ENCODE measurements around the gene MUC6.
A peak's percentile ranks its signal among the peaks of the same experiment; 100 is the strongest.

The MUC6 gene

DNA sequence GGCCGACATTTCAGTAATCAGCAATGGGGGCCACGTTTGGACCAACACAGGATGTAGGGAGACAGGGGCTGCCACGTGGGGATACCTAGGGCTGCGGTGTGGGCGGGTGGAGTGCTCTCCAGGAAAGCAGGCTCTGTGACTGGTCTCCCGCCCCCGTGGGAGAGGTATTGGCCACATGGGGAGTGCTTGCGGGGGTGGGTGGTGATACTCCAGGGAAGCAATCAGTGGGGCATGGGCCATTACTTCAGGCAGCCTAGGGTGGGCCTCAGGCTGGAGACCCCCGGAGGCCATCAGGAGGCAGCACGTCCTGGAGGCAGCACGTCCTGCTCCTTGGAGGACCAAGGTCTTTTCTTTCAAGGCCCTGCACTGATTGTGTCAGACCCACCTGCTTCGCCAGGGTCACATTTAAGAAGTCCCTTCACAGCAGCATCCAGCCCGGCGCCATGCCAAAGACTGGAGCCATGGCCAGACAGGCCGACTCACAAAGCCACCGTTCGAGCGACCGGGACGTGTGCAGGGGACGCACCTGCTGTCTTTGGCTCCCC, 35.1 kb upstream of the MUC6 start:
- no peak for DNase-seq (ENCODE audit: low spot score)

DNA sequence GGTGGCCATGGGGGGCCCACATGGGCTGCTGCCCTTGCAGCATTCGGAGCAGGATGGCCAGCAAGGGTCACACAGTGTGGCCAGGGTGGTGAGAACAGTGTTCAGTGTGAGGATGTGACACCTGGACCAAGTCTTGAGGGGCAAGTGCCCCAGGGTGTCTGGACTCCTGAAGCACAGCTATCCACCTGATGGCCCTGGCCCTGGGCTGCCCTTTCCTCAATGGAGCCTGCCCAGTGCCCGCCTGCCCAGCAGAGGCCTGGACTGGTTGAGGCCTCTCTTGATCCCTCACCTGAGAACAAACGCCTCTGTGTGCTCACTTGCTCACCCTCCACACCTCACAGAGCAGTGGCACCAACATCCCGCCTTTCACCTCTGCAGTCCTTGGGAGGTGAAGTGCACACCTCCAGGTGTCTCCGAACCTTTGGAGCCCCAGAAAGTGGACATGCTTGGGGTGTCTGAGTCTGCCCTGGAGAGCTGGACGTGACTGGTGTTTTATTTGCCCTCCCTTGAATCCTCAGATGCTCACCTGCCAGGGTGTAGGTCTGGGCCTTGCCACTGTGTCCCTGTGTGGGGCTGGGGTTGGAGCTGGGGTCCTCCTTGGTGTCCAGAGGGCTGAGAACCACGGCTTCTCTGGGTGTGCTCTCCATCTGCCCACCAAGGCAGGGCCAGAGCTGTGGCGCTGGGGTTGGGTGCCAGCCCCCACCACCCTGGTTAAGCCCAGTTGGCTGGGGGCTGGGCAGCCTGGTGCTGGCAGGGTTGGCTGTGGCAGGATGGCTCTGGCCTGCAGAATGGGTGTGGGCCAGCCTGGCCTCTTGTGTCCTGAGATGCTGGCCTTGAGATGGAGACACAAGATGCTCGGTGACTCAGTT, 34.3 kb upstream of the MUC6 start:
- no peak for DNase-seq (ENCODE audit: low spot score)

DNA sequence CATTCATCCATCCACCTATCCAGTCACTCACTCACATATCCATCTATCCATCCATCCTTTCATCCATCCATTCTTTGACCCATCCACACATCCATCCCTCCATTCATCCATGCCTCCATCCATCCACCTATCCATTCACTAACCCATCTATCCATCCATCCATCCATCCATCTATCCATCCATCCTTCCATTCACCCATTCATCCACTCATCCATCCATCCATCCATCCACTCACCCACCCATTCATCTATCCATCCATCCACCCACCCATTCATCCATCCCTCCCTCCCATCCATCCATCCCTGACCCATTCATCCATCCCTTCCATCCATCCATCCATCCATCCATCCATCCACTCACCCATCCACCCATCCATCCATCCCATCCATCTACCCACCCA, 33.2 kb upstream of the MUC6 start:
- DNase-seq (ENCODE audit: low spot score) = no peak

GRCh38 chr11:1067812-1068496, 31.4 kb upstream of the MUC6 start:
- no peak for DNase-seq (ENCODE audit: low spot score)

DNA sequence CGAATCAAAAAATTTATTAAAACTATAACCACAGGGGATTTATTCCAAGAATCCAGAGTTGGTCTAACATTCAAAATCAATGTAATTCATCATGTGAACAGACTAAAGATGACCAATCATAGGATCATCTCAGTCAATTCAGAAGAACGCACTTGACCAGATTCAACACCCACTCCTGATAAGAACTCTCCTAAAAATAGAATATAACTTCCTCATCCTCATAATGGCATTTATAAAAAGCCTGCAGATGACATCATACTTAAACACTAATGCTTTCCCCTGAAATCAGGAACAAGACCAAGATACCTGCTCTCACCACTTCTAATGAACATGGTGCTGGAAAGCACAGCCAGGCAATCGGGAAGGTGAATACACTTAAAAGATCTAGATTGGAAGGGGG, 27.6 kb upstream of the MUC6 start:
- DNase-seq (ENCODE audit: low spot score) = no peak

DNA sequence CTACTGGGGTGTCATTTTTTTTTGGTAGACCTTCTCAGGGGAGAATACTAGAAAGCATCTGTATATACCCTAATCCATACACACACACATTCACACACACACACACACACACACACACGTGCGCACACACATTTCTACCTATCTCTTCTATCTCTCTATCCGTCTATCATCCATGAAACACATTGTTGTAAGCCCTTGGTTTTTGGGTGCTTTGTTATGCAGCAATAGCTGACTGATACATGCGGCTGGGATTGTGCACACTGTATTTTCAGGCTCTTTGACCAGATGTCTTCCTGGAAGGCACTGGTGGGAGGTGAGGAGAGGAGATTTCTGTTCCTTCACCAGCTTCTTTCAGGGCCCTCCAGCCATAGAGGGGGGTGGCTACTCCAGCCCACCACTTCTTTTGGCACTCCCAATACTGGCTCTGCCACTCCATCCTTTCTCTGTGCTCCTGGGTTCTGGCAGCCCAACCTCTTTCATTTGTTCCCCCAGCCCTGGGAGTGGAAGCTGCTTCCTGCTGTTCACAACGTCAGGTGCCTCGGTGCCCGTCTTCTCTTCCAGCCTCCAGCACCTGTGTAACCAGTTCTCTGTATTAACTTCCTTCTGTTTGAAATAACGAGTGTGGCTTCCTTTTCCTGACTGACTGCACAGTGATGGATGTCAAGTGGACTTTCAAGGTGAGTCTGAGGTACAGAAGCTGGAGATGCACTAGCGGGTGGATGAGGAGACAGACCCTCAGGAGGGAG, 25.7 kb upstream of the MUC6 start:
- DNase-seq (ENCODE audit: low spot score) = no peak

DNA sequence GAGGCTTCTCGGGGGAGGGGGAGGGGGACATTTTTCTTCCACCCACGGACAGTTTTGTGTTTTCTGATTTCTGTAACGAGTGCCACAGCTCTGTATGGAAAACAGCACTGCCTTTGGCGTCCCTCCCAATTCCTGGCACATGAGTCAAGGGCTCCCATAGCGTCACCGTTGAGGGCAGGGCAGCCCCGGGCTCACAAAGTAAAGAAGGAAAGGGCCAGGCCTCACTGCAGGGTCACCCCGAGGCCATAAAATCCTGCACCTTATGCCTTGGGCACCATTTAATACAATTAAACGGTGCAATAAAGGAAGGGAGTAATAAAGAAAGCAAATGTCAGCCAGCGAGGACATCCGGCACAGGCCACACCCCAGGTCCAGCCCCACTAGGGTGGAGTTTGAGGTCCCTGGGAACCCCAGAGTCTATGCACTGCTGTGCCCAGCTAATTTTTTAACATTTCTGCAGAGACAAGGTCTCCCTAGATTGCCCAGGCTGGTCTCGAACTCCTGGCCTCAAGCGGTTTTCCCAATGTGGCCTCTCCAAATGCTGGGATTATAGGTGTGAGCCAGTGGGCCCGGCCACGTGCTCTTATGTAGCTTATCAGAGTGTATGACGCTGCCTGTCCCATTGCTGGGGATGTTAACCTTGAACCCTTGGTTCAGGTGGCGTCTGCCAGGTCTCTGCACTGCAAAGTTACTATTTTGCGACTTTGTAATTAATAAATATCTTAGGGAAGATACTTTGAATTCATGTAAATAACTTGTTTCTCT, 24.5 kb upstream of the MUC6 start:
- peak; percentile 86 for DNase-seq (ENCODE audit: low spot score)

- DNase-seq (ENCODE audit: low spot score) = no peak
Observed at GRCh38 chr11:1060410-1060809, 23.9 kb upstream of the MUC6 start.

- DNase-seq (ENCODE audit: low spot score) = no peak
Observed at GRCh38 chr11:1059759-1060158, 23.2 kb upstream of the MUC6 start.

GRCh38 chr11:1057806-1058205, 21.3 kb upstream of the MUC6 start:
- no peak for DNase-seq (ENCODE audit: low spot score)

GRCh38 chr11:1055990-1056771, 19.7 kb upstream of the MUC6 start:
- no peak for DNase-seq (ENCODE audit: low spot score)

GRCh38 chr11:1055109-1055703, 18.7 kb upstream of the MUC6 start:
- no peak for DNase-seq (ENCODE audit: low spot score)

- DNase-seq (ENCODE audit: low spot score) = peak; percentile 82
Observed at GRCh38 chr11:1054143-1055108, 17.9 kb upstream of the MUC6 start.

DNA sequence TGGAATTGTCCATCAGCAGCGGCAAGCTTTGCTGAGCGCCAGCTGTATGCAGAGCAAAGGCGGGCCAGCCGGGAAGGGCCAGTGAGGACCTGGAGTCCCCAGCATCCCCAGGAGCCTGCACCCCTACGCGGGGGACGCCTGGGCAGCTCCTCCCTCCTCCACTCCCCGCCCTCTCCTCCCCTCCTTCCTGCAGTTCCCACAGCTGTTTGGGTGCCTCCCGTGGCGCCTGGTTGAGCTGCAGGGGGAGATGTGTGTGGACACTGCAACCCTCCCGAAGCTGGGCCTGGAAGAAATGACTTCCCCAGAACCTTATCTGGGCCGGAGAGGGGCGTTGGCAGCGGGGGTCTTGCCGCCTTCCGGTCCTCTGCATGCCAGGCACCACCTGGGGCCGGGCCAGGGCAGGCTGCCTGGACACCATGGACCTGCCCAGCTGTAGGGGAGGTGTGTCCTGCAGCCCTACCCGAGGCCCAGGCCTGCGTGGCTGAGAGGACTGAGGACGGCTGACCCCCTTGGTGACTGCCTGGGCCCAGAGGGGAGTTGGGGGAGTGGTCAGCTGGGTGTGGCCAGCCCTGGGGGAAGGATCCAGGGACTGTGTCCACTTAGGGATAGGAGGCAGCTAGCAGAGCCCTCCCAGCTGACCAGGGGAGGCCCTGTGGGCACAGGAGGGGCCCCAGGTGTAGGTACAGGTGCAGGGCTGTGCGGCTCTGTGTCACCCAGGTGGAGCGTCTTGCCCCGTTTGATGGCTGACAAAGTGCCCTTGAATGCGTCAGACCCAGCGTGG, 16.8 kb upstream of the MUC6 start:
- no peak for DNase-seq (ENCODE audit: low spot score)

GRCh38 chr11:1052133-1053011, 15.9 kb upstream of the MUC6 start:
- DNase-seq (ENCODE audit: low spot score) = no peak

GRCh38 chr11:1051356-1052132, 15.0 kb upstream of the MUC6 start:
- no peak for DNase-seq (ENCODE audit: low spot score)
